Small intestine (tissue), 7 donors: Measurements from ENCODE around the gene B4GALT3. TPM values are rescaled to one million over a fixed set of nuclear protein-coding genes. Genes with fewer than 3 reads are reported as not detected.
A peak's percentile ranks its signal among the peaks of the same experiment; 100 is the strongest.

Experiments
- DNase-seq, 2 donors: peaks; one replicate each; pipeline versions ENCODE4 v3.0.0 to v3.0.0-alpha.2; 2013
- FAIRE-seq: peaks from 2 replicates; lab custom pipeline; 2012; peaks lifted over from hg19 to GRCh38; lab: Jason Lieb, UNC
- H3K27ac ChIP-seq, 3 donors: one replicate each; pipeline ENCODE4 v1.5.1; 2013; ENCODE audit warnings: low read length in 2 of 3, mild to moderate bottlenecking in 2 of 3, control low read depth in 1 of 3, inconsistent platforms in 1 of 3, low read depth in 1 of 3, moderate library complexity in 1 of 3
- H3K27me3 ChIP-seq, 3 donors: one replicate each; pipeline ENCODE4 v1.6.1; 2013; ENCODE audit warnings: low read length in 3 of 3, inconsistent platforms in 1 of 3; ENCODE audit not compliant: control insufficient read depth in 3 of 3, insufficient read depth in 3 of 3
- H3K36me3 ChIP-seq, 3 donors: one replicate each; pipeline ENCODE4 v1.6.1; 2013; ENCODE audit warnings: low read length in 3 of 3, inconsistent platforms in 1 of 3, low read depth in 1 of 3, mild to moderate bottlenecking in 1 of 3, moderate library complexity in 1 of 3; ENCODE audit not compliant: control insufficient read depth in 3 of 3, insufficient read depth in 2 of 3
- H3K4me1 ChIP-seq, 3 donors: one replicate each; pipeline ENCODE4 v1.6.1; 2013; ENCODE audit warnings: low read length in 2 of 3, inconsistent platforms in 1 of 3, low read depth in 1 of 3, mild to moderate bottlenecking in 1 of 3, moderate library complexity in 1 of 3; ENCODE audit not compliant: control insufficient read depth in 3 of 3, insufficient read depth in 2 of 3
- H3K4me3 ChIP-seq, 3 donors: one replicate each; pipeline ENCODE4 v1.5.1; 2013; ENCODE audit warnings: low read length in 3 of 3, control low read depth in 1 of 3, inconsistent platforms in 1 of 3, low read depth in 1 of 3, mild to moderate bottlenecking in 1 of 3, moderate library complexity in 1 of 3
- H3K9me3 ChIP-seq, 2 donors: one replicate each; pipeline ENCODE4 v1.6.1; 2013; ENCODE audit warnings: low read depth in 1 of 2, low read length in 1 of 2; ENCODE audit not compliant: control insufficient read depth in 2 of 2, insufficient read depth in 1 of 2
- WGBS, 3 donors: extraction: QIAGEN DNeasy Blood & Tissue Kit; methylation state at CpG; one replicate each; pipeline ENCODE4 v1.1.7; 2013; 5-methylcytosine and 5-hydroxymethylcytosine counted together
- polyA plus RNA-seq, 4 donors: library from polyadenylated mRNA; stranded (reverse) in 3 of 4; unstranded in 1 of 4; fragments of 200-250 nt in 3 of 4; fragments of 120-200 nt in 1 of 4; gene quantifications; one replicate each; pipeline versions ENCODE4 v1.2.1 to v1.2.3, GENCODE V29; 2013
- donor health status: healthy with polysubstance abuse.
- donor health status: control.
- donor health status: control.
- donor health status: Bipolar disorder and iron deficiency.
- donor health status: healthy.

Gene B4GALT3
- polyA plus RNA-seq, 4 donors, result 16.5 to 38.0 (median 29.7) TPM

GRCh38 chr1:161222175-161223019 lies 45.1 kb upstream of the B4GALT3 start:
- no peak for FAIRE-seq
- Histone ChIP-seq H3K36me3 (no peaks in the 10 kb centered on the region), H3K4me3 (no peak overlapping the region), H3K27me3 (no peaks in the 10 kb centered on the region), H3K27ac (no peak overlapping the region), H3K9me3 (no peaks in the 10 kb centered on the region), H3K4me1 (peaks cover 0 to 72% (median 14%) of the 10 kb centered on the region in 3 donors)
- DNase-seq, result no peak
- 80 to 84% (median 83%) methylated on average over 6 of the region's 6 CpGs for WGBS, 3 donors

GRCh38 chr1:161220002-161220401 lies 42.7 kb upstream of the B4GALT3 start:
- H3K4me3 ChIP-seq, result no peak overlapping the region
- FAIRE-seq, result no peak
- H3K4me1 ChIP-seq, result peaks cover 3 to 68% (median 11%) of the 10 kb centered on the region in 3 donors
- H3K9me3 ChIP-seq, result no peaks in the 10 kb centered on the region
- no peak for DNase-seq
- 76 to 84% (median 81%) methylated on average over 5 of the region's 5 CpGs for whole genome bisulfite sequencing, 3 donors
- peaks cover 0 to 6% (median 0%) of the 10 kb centered on the region in 3 donors for H3K36me3 ChIP-seq
- H3K27ac ChIP-seq, result peak overlapping the region in 1 of 3 donors; percentile 84
- no peaks in the 10 kb centered on the region for H3K27me3 ChIP-seq

DNA sequence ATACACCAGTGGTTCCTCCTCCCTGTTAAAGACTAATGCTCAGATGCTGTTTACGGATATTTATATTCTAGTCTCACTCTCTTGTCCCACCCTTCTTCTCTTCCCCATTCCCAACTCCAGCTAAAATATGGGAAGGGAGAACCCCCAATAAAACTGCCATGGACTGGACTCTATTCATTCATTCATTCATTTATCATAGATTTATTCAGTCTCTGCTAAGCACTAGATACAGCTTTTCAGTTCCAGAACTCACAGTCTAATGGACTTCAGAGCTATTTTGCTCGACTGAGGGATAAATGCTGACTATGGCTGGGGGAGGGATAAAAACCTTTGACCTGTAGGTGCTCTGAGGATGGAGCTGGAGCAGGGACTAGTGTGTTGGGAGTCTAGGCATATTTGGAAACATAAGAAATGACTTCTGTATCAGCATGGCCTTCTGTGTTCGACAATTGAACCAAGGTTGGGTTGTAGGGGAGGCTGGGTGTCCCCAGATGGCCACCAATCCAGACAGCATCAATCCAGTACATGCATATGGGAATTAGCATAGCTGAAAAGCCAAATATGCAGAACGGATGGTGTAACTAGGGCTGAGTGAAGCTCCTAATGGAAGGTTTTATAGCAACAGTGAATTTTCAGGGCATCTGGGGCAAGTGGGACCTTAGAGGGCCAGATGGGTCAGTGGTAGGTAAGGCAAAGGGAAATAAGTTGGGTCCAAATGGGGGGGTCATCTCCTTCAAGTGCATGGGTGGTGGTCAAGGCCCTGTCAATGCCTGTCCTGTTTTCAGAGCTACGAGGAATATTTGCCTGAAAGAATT lies 42.0 kb upstream of the B4GALT3 start:
- no peak overlapping the region for H3K4me3 ChIP-seq
- no peaks in the 10 kb centered on the region for H3K9me3 ChIP-seq
- FAIRE-seq (no peak), DNase-seq (peak; percentile 53 to 64)
- 82 to 87% (median 85%) methylated on average over 5 of the region's 5 CpGs for WGBS, 3 donors
- H3K27ac ChIP-seq, result peak overlapping the region in 1 of 3 donors; percentile 84
- peaks cover 3 to 65% (median 10%) of the 10 kb centered on the region in 3 donors for H3K4me1 ChIP-seq
- H3K27me3 ChIP-seq, result no peaks in the 10 kb centered on the region
- peaks cover 0 to 13% (median 3%) of the 10 kb centered on the region in 3 donors for H3K36me3 ChIP-seq

- DNase-seq (peak in 1 of 2 donors; percentile 66), FAIRE-seq (no peak)
- WGBS, 3 donors, result 48 to 57% (median 55%) methylated on average over 8 of the region's 8 CpGs
- Histone ChIP-seq H3K4me3 (no peak overlapping the region), H3K27ac (peak overlapping the region in 2 of 3 donors; percentile 84), H3K4me1 (peaks cover 3 to 58% (median 9%) of the 10 kb centered on the region in 3 donors), H3K27me3 (no peaks in the 10 kb centered on the region), H3K9me3 (no peaks in the 10 kb centered on the region), H3K36me3 (peaks cover 4 to 21% (median 10%) of the 10 kb centered on the region in 3 donors)
Measured at GRCh38 chr1:161218301-161219077, 41.2 kb upstream of the B4GALT3 start.

DNA sequence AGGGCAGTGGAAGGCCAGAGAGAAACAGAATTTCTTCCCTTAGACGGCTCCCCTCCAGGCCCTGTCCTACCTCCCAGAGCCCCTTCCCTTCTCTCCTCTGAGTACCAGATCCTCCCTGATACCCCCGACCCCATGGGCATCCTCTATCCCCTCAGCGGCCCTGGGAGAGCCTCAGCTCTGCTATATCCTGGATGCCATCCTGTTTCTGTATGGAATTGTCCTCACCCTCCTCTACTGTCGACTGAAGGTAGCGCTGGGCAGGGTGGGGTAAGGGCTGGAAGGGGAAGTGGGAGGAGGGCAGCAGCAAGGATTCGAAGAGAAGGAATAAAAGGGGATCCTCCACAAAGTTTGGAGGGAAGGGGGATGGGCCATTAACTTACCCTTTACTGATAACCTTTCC lies 40.5 kb upstream of the B4GALT3 start:
- WGBS, 3 donors, result 57 to 87% (median 86%) methylated on average over 6 of the region's 6 CpGs
- peak overlapping the region; percentile 14 to 84 (median 84) for H3K27ac ChIP-seq

GRCh38 chr1:161216945-161217712 lies 39.8 kb upstream of the B4GALT3 start:
- Histone ChIP-seq H3K4me3 (no peak overlapping the region), H3K4me1 (peaks cover 3 to 46% (median 6%) of the 10 kb centered on the region in 3 donors), H3K9me3 (no peaks in the 10 kb centered on the region), H3K27me3 (no peaks in the 10 kb centered on the region), H3K36me3 (peaks cover 9 to 34% (median 14%) of the 10 kb centered on the region in 3 donors), H3K27ac (peak overlapping the region; percentile 14 to 84 (median 84))
- WGBS, 3 donors, result 57 to 64% (median 60%) methylated on average over 7 of the region's 7 CpGs
- FAIRE-seq (no peak), DNase-seq (peak in 1 of 2 donors; percentile 52)

More for the DNA sequence above, 40.5 kb upstream of the B4GALT3 start:
- Histone ChIP-seq H3K36me3 (peaks cover 7 to 27% (median 14%) of the 10 kb centered on the region in 3 donors), H3K27me3 (no peaks in the 10 kb centered on the region), H3K9me3 (no peaks in the 10 kb centered on the region), H3K4me3 (no peak overlapping the region), H3K4me1 (peaks cover 3 to 52% (median 6%) of the 10 kb centered on the region in 3 donors)
- no peak for FAIRE-seq
- DNase-seq, result peak in 1 of 2 donors; percentile 19

GRCh38 chr1:161215076-161215475 lies 37.8 kb upstream of the B4GALT3 start, which contains the start of gene FCER1G:
TSS of gene FCER1G (plus strand) at chr1:161215295. CDS start at chr1:161215322, 27 bp downstream.
- DNase-seq (no peak), FAIRE-seq (no peak)
- 62 to 82% (median 81%) methylated on average over 10 of the region's 10 CpGs for WGBS, 3 donors
- H3K36me3 ChIP-seq, result peaks cover 18 to 53% (median 23%) of the 10 kb centered on the region in 3 donors
- H3K9me3 ChIP-seq, result no peaks in the 10 kb centered on the region
- no peaks in the 10 kb centered on the region for H3K27me3 ChIP-seq
- peak within 1 kb of the TSS in 1 of 3 donors; percentile 71 for H3K27ac ChIP-seq
- no peak within 1 kb of the TSS for H3K4me3 ChIP-seq
- H3K4me1 ChIP-seq, result peaks cover 3 to 40% (median 6%) of the 10 kb centered on the region in 3 donors
